ENCODE measurements around the gene SAMSN1. TPM values are rescaled to one million over a fixed set of nuclear protein-coding genes. Genes with fewer than 3 reads are reported as not detected.

Gene SAMSN1
- total and polyA plus RNA-seq, 5 donors from 2014 or later: 44.8 to 112 (median 51.5) TPM

DNA sequence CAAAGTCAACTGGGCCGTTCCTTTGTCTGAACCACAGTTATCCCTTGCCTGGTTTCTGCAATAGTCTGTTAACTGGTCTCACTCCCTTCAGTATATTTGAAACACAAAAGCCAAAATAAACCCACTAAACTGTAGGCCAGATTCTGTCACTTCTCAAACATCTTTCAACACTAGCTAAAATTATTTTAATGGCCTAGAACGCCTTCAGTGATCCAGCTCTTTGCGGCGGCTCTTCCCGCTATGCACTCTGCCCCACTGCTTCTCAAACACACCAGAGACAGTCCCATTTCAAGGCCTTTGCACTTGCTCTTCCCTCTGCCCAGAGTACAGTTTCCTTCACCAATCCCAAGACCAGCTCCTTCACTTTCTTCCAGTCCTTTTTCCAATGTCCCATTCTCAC is 9.2 kb downstream of the SAMSN1 start:
- H3K27me3 ChIP-seq (ENCODE audit: control insufficient read depth, insufficient read depth, low read length): no peaks in the 10 kb centered on the region
- H3K9me3 ChIP-seq (ENCODE audit: control insufficient read depth in 2 of 2, low read length in 2 of 2): no peaks in the 10 kb centered on the region
- Mint-ChIP-seq H3K36me3 (peaks cover 21% of the 10 kb centered on the region), H3K4me3 (peak overlapping the region in 2 of 4 donors; percentile 3 to 31), H3K27me3 (no peaks in the 10 kb centered on the region), H3K4me1 (peaks cover 51 to 93% (median 72%) of the 10 kb centered on the region in 4 donors), H3K27ac (peak overlapping the region; percentile 47 to 96 (median 50)), H3K9me3 (peaks cover 0 to 7% (median 3%) of the 10 kb centered on the region in 7 donors)
- DNase-seq: no peak
- H3K4me1 ChIP-seq (ENCODE audit: control insufficient read depth, insufficient read depth, low read length, poor library complexity, severe bottlenecking): peaks cover 50% of the 10 kb centered on the region
- ATAC-seq (ENCODE audit: low read depth in 2 of 2): no peak
- peaks cover 11% of the 10 kb centered on the region for H3K36me3 ChIP-seq (ENCODE audit: control insufficient read depth, insufficient read depth, low read length)
- peak overlapping the region; percentile 8 for H3K4me3 ChIP-seq (ENCODE audit: low read depth, low read length)
- no peak overlapping the region for H3K27ac ChIP-seq (ENCODE audit: insufficient read depth, low read length, poor library complexity, severe bottlenecking)

DNA sequence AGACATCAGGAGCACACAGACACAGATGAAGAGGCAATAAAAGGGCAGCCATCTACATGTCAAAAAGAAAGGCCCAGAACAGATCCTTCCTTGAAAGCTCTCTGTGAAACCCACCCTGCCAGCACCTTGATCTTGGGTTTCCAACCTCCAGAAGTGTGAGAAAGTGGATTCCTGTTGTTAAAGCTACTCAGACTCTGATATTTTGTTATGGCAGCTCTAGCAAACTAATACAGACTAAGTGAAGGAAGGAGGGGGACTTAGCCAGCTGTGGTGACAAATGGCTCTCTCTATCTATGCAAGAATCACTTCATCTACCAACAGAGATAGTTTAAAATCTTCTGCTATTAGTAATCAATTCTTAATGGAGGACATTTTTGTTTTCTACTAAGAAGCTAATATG is 10.4 kb downstream of the SAMSN1 start:
- Histone ChIP-seq H3K27me3 (ENCODE audit: control insufficient read depth, insufficient read depth, low read length) (no peaks in the 10 kb centered on the region), H3K36me3 (ENCODE audit: control insufficient read depth, insufficient read depth, low read length) (peaks cover 11% of the 10 kb centered on the region), H3K4me1 (ENCODE audit: control insufficient read depth, insufficient read depth, low read length, poor library complexity, severe bottlenecking) (peaks cover 45% of the 10 kb centered on the region), H3K27ac (ENCODE audit: insufficient read depth, low read length, poor library complexity, severe bottlenecking) (peak overlapping the region; percentile 92), H3K4me3 (ENCODE audit: low read depth, low read length) (peak overlapping the region; percentile 76), H3K9me3 (ENCODE audit: control insufficient read depth in 2 of 2, low read length in 2 of 2) (no peaks in the 10 kb centered on the region)
- peaks cover 21% of the 10 kb centered on the region for H3K36me3 Mint-ChIP-seq
- peak overlapping the region; percentile 87 to 99 (median 95) for H3K27ac Mint-ChIP-seq
- no peak for ATAC-seq (ENCODE audit: low read depth in 2 of 2)
- H3K4me3 Mint-ChIP-seq: peak overlapping the region in 3 of 4 donors; percentile 10 to 87 (median 63)
- no peaks in the 10 kb centered on the region for H3K27me3 Mint-ChIP-seq
- DNase-seq: no peak
- peaks cover 50 to 89% (median 69%) of the 10 kb centered on the region in 4 donors for H3K4me1 Mint-ChIP-seq
- H3K9me3 Mint-ChIP-seq: peaks cover 0 to 7% (median 3%) of the 10 kb centered on the region in 7 donors

DNA sequence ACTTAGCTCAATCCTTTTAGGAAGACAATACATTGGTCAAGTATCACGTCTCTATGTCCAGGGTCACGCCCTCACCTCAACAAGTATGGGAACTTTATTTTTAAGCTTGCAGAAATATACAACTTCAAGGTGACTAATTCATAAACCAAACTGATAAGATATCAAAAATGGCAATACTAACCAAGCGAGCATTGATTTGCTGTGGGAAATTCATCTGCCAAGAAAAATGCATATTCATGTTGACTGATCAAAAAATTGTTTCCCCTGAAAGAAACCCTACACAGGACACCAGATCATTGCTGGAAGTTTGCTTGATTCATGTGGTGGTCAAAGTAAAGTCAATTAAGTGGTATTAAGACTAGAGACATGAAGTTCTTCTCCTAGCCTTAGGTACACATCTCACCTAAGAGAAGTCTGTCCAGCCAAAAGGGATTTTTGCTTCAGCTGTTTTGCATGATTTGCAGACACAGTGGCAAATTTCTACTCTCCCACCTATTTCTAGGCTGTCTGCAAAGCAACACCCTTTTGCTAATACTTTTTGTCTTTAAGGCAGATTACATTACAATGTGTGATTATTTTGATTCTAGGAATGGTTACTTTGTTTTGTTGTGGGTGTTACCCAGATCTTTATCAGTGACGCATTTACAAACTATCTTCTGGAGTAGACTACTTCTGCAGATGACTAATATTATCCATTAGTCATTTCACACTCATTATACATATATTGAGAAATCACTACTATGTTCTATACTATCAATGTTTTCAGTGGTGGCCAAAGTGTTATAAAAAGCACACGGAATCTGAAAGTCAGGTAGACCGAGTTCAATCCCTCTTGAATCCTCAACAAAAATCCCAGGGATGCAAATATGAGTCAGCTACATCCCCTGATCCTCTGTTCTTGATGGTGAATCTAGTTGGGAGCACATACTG is 12.4 kb downstream of the SAMSN1 start:
- ATAC-seq (ENCODE audit: low read depth in 2 of 2): peak; percentile 85 to 88
- H3K36me3 Mint-ChIP-seq: peaks cover 21% of the 10 kb centered on the region
- peak overlapping the region; percentile 76 for H3K4me3 ChIP-seq (ENCODE audit: low read depth, low read length)
- H3K27me3 ChIP-seq (ENCODE audit: control insufficient read depth, insufficient read depth, low read length): no peaks in the 10 kb centered on the region
- peaks cover 54% of the 10 kb centered on the region for H3K4me1 ChIP-seq (ENCODE audit: control insufficient read depth, insufficient read depth, low read length, poor library complexity, severe bottlenecking)
- peaks cover 11% of the 10 kb centered on the region for H3K36me3 ChIP-seq (ENCODE audit: control insufficient read depth, insufficient read depth, low read length)
- H3K27ac ChIP-seq (ENCODE audit: insufficient read depth, low read length, poor library complexity, severe bottlenecking): peak overlapping the region; percentile 92
- DNase-seq: peak; percentile 34 to 88 (median 78)
- H3K27me3 Mint-ChIP-seq: no peaks in the 10 kb centered on the region
- peak overlapping the region; percentile 87 to 95 (median 88) for H3K4me3 Mint-ChIP-seq
- no peaks in the 10 kb centered on the region for H3K9me3 ChIP-seq (ENCODE audit: control insufficient read depth in 2 of 2, low read length in 2 of 2)
- peak overlapping the region; percentile 95 to 99 (median 99) for H3K27ac Mint-ChIP-seq
- peaks cover 0 to 7% (median 3%) of the 10 kb centered on the region in 7 donors for H3K9me3 Mint-ChIP-seq
- peaks cover 55 to 81% (median 66%) of the 10 kb centered on the region in 4 donors for H3K4me1 Mint-ChIP-seq

DNA sequence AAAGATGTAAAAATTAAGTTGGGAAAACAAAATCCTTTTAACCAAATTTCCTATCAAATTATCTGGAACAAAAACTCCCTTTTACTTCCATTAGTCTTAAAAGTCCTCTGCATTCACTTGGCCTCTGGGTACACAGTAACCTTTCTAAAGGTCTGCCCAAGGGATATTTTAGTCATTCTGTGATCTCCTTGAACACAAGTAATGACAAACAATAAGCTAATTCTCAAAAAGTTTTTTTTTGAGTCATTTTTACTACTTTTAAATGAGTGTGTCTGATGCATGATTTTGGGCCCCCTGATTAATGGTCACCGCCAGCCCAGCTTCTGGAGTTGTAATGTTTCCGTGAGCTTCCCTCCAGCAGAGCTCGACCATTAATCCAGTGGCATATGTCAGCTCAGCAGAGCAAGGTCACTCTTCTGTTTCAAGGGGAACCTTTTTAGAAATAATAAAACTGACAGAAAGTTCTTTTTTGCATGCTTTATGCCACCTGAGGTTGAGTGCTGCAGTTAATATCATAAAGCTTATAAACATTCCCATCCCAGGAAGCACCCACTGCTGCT is 14.3 kb downstream of the SAMSN1 start:
- Histone ChIP-seq H3K4me3 (ENCODE audit: low read depth, low read length) (no peak overlapping the region), H3K27me3 (ENCODE audit: control insufficient read depth, insufficient read depth, low read length) (no peaks in the 10 kb centered on the region), H3K27ac (ENCODE audit: insufficient read depth, low read length, poor library complexity, severe bottlenecking) (peak overlapping the region; percentile 92), H3K36me3 (ENCODE audit: control insufficient read depth, insufficient read depth, low read length) (peaks cover 6% of the 10 kb centered on the region), H3K4me1 (ENCODE audit: control insufficient read depth, insufficient read depth, low read length, poor library complexity, severe bottlenecking) (peaks cover 66% of the 10 kb centered on the region), H3K9me3 (ENCODE audit: control insufficient read depth in 2 of 2, low read length in 2 of 2) (no peaks in the 10 kb centered on the region)
- peak overlapping the region; percentile 44 to 78 (median 63) for H3K27ac Mint-ChIP-seq
- H3K9me3 Mint-ChIP-seq: peaks cover 0 to 2% (median under 1%) of the 10 kb centered on the region in 7 donors
- DNase-seq (no peak), ATAC-seq (ENCODE audit: low read depth in 2 of 2) (no peak)
- H3K4me3 Mint-ChIP-seq: peak overlapping the region in 3 of 4 donors; percentile 13 to 76 (median 33)
- H3K27me3 Mint-ChIP-seq: no peaks in the 10 kb centered on the region
- H3K4me1 Mint-ChIP-seq: peaks cover 51 to 78% (median 61%) of the 10 kb centered on the region in 4 donors
- H3K36me3 Mint-ChIP-seq: peaks cover 15% of the 10 kb centered on the region

DNA sequence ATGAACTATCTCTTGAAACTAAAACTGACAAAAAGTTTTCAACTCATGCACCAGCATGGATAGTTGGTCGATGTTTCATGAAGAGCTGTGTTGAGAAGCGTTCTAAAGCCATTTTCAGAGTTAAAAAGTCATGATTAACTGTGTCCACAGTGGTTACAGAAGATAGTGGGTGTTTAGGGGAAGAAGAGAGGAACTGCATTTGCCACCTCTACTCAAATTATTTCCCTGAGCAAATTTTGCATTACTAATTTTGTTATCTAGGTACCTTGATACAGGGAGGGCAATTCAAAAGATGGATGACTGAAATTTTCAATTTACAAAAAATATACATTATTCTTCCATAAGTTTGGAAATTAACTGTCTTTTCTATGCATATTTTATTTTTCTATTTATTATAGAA is 15.5 kb downstream of the SAMSN1 start:
- no peaks in the 10 kb centered on the region for H3K36me3 ChIP-seq (ENCODE audit: control insufficient read depth, insufficient read depth, low read length)
- Mint-ChIP-seq H3K9me3 (peaks cover 0 to 2% (median 0%) of the 10 kb centered on the region in 7 donors), H3K27ac (peak overlapping the region; percentile 11 to 61 (median 52)), H3K27me3 (no peaks in the 10 kb centered on the region), H3K4me1 (peaks cover 51 to 78% (median 62%) of the 10 kb centered on the region in 4 donors), H3K4me3 (peak overlapping the region in 1 of 4 donors; percentile 23), H3K36me3 (peaks cover 9% of the 10 kb centered on the region)
- no peak for ATAC-seq (ENCODE audit: low read depth in 2 of 2)
- no peaks in the 10 kb centered on the region for H3K9me3 ChIP-seq (ENCODE audit: control insufficient read depth in 2 of 2, low read length in 2 of 2)
- no peaks in the 10 kb centered on the region for H3K27me3 ChIP-seq (ENCODE audit: control insufficient read depth, insufficient read depth, low read length)
- H3K27ac ChIP-seq (ENCODE audit: insufficient read depth, low read length, poor library complexity, severe bottlenecking): peak overlapping the region; percentile 34
- peaks cover 76% of the 10 kb centered on the region for H3K4me1 ChIP-seq (ENCODE audit: control insufficient read depth, insufficient read depth, low read length, poor library complexity, severe bottlenecking)
- peak overlapping the region; percentile 15 for H3K4me3 ChIP-seq (ENCODE audit: low read depth, low read length)
- DNase-seq: no peak

DNA sequence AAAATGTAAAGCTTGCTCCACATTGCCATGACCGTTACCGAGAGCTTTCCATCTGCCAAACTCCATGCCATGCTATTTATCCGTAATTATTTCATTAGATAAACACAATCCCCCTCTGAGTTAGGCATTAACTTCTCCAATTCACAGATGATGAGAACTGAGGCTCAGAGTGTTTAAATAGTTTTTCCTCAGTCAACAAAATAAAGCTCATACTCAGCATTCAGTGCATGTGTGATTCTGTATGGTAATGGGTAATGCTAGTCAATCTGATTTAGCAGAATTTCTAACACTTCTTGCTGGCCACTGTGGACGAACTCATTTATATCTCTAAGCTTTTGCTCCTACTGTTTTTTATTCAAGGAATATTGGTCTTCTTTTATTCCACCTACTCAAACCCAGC is 17.3 kb downstream of the SAMSN1 start:
- Histone ChIP-seq H3K36me3 (ENCODE audit: control insufficient read depth, insufficient read depth, low read length) (no peaks in the 10 kb centered on the region), H3K4me3 (ENCODE audit: low read depth, low read length) (no peak overlapping the region), H3K27me3 (ENCODE audit: control insufficient read depth, insufficient read depth, low read length) (no peaks in the 10 kb centered on the region), H3K27ac (ENCODE audit: insufficient read depth, low read length, poor library complexity, severe bottlenecking) (no peak overlapping the region), H3K9me3 (ENCODE audit: control insufficient read depth in 2 of 2, low read length in 2 of 2) (no peaks in the 10 kb centered on the region), H3K4me1 (ENCODE audit: control insufficient read depth, insufficient read depth, low read length, poor library complexity, severe bottlenecking) (peaks cover 69% of the 10 kb centered on the region)
- Mint-ChIP-seq H3K27ac (peak overlapping the region; percentile 6 to 86 (median 39)), H3K4me1 (peaks cover 49 to 73% (median 59%) of the 10 kb centered on the region in 4 donors), H3K4me3 (peak overlapping the region in 3 of 4 donors; percentile 23 to 75 (median 28)), H3K27me3 (no peaks in the 10 kb centered on the region), H3K36me3 (no peaks in the 10 kb centered on the region), H3K9me3 (peaks cover 0 to 2% (median 0%) of the 10 kb centered on the region in 7 donors)
- ATAC-seq (ENCODE audit: low read depth in 2 of 2) (no peak), DNase-seq (no peak)

DNA sequence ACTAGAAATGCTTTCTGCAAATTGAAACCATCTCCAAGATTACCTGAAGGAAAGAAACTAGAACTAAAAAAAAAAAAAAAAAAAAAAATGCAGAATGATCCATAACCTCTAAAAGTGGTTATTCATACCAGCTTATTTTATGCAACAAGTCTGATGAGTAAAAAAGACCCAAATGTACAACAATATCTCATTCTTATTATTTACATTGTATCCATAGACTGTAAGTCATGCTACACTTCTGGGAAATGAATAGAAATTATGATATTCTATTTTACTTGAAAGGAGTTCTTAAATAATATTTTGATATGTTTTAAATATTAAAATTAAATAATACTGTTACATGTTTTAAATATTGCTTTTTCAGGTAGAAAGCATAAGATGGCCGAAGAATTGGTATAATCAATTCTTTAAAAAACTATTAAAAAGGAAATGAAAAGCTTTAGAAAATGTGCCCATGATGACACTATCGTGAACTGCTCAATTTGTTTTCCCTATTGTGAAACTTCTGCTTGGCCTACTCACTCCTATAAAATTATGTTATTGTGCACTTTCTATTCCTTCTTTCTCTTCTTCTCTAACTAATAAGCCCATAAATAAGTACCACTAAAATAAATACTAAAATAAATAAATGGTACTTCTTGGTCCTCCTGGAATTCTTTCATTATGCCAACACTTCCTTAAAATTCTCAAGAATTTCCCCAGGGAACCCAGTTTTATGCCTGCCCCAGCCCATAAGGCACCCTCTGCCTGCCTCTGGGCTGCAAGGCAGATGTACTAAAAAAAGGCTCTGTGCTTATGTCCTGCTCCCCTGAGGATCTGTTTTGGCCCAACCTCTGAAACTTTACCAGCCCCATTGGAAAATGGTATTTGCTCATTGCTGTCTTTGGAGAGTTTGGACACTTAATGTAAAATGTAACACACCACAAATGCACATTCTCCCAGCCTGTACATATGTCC is 18.1 kb downstream of the SAMSN1 start:
- peaks cover 69% of the 10 kb centered on the region for H3K4me1 ChIP-seq (ENCODE audit: control insufficient read depth, insufficient read depth, low read length, poor library complexity, severe bottlenecking)

More for the DNA sequence above, 18.1 kb downstream of the SAMSN1 start:
- peak overlapping the region; percentile 75 to 84 (median 78) for H3K4me3 Mint-ChIP-seq
- Histone ChIP-seq H3K36me3 (ENCODE audit: control insufficient read depth, insufficient read depth, low read length) (no peaks in the 10 kb centered on the region), H3K4me3 (ENCODE audit: low read depth, low read length) (peak overlapping the region; percentile 94), H3K9me3 (ENCODE audit: control insufficient read depth in 2 of 2, low read length in 2 of 2) (no peaks in the 10 kb centered on the region), H3K27ac (ENCODE audit: insufficient read depth, low read length, poor library complexity, severe bottlenecking) (peak overlapping the region; percentile 57), H3K27me3 (ENCODE audit: control insufficient read depth, insufficient read depth, low read length) (no peaks in the 10 kb centered on the region)
- DNase-seq (no peak), ATAC-seq (ENCODE audit: low read depth in 2 of 2) (no peak)
- peaks cover 3% of the 10 kb centered on the region for H3K36me3 Mint-ChIP-seq
- peaks cover 0 to 2% (median 0%) of the 10 kb centered on the region in 7 donors for H3K9me3 Mint-ChIP-seq
- peaks cover 54 to 74% (median 63%) of the 10 kb centered on the region in 4 donors for H3K4me1 Mint-ChIP-seq
- H3K27me3 Mint-ChIP-seq: no peaks in the 10 kb centered on the region
- H3K27ac Mint-ChIP-seq: peak overlapping the region; percentile 63 to 95 (median 83)

All from CD4-positive, CD25-positive, alpha-beta regulatory T cell (primary cell).